GM23248 (cell line): ENCODE data around the gene AOPEP.

ENCODE experiments used
- EZH2 ChIP-seq: fragments of 200-600 bp; sonication (generic); IDR thresholded peaks from 2 replicates; pipeline ENCODE4 v1.6.1; 2018; ENCODE audit warnings: antibody characterized with exemption, mild to moderate bottlenecking; ENCODE audit not compliant: insufficient read depth, poor library complexity, severe bottlenecking
- EZH2phosphoT487 ChIP-seq: fragments of 200-600 bp; sonication (generic); IDR thresholded peaks from 2 replicates; pipeline ENCODE4 v1.6.1; 2018; ENCODE audit warnings: antibody characterized with exemption, moderate library complexity, mild to moderate bottlenecking, low read depth; ENCODE audit not compliant: insufficient read depth

- TF ChIP-seq EZH2 (no peak), EZH2phosphoT487 (no peak)
These were observed 310.2 kb downstream of the AOPEP start for GRCh38 chr9:95036676-95037075.
